CD4-positive, alpha-beta T cell treated with Interleukin-12 subunit alpha and Interleukin-12 subunit beta, for 1 hour (primary cell): ENCODE measurements around the gene SYVN1.

Source experiments
- DNase-seq: peaks from one replicate; pipeline ENCODE4 v3.0.0-alpha.2; 2020

The SYVN1 gene

DNA sequence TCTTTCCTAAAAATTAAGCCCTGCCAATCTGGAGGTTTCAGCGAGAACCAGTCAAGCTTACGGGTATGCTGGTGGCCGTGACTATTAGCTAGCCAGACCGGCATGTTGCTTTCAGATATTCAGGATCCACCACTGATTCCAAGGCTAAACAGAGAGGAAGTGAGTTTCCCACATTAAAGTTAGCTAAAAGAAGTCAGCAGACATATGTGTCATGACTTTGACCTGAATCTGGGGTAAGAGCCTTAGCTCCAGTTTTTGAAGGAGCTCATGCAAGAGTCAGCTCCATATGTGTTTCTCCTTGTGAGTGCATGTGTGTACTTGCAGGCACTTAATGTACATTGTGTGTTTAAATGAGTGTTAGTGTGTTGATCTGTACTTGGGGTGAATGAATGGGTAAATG, 48.9 kb downstream of the SYVN1 start:
- DNase-seq = no peak

DNA sequence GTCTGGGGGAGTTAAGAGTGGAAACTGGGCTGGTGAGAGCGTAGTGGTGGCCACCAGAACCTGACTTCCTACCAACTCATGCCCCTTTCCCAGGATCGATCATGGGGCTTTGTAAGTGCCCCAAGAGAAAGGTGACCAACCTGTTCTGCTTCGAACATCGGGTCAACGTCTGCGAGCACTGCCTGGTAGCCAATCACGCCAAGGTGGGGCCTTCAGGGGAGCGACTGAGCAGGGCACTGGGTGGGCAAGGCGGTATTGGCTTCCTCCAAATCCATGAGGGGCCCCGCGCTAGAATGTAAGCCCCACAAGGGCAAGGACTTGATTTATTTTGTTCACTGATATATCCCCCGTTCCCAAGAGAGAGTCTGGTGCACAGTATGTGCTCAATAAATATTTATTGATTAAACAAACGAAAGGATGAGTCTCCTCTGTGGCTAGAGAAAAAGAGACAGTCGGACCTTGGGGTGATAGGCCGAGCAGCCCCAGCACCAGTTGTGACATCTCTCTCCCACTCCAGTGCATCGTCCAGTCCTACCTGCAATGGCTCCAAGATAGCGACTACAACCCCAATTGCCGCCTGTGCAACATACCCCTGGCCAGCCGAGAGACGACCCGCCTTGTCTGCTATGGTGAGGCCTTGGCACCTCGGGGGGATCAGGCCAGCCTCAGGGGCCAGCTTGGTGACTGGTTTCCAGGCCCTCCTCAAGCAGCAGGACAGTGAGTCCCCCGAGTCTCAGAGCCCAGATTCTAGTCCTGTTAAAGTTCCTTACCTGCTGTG, 49.5 kb downstream of the SYVN1 start:
- no peak for DNase-seq

DNA sequence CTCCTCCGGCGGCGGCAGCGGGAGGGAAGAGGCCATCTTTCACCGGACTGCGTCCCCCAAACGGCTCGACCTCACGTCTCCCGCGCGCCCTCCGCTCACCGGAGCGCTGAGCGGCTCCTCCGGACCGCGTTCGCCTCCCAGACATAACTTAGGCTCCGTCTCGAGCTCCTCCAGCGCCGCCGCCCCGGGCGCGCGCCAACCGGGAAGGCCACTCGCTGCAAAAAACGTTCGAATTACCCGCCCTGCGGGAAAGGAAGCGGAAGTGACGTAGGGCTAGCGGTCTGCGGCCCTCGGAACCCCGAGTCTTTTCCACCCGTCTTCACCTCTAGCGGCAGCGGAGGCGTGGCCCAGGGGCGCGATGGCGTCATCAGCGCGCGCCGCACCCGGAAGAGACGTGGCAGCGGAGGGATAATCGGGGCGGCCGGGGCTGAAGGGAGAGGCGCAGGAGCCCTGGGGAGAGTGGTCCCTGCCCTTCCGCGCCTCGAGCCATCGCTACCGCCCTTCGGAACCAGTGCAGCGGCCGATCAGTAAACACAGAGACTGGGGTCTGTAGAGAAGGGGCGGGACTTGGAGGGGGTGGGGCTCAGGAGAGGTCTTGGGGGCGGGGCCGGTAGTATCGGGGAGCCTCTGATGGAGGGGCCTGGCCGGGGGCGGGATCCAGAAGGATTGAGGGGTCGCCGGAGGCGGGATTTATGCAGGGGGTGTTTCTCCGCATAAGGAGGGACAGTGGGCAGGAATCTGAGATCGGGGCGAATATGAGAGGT, 50.3 kb downstream of the SYVN1 start, which contains the start of the genes CDCA5 and ZFPL1:
TSS of gene CDCA5 (minus strand) at position 207 of the 764 bp plus-strand sequence. CDS start at position 145, 62 bp downstream.
TSS of gene ZFPL1 (plus strand) at position 389 of the 764 bp plus-strand sequence. CDS start 477 bp downstream, outside the sequence.
- DNase-seq = peak; percentile 97

DNA sequence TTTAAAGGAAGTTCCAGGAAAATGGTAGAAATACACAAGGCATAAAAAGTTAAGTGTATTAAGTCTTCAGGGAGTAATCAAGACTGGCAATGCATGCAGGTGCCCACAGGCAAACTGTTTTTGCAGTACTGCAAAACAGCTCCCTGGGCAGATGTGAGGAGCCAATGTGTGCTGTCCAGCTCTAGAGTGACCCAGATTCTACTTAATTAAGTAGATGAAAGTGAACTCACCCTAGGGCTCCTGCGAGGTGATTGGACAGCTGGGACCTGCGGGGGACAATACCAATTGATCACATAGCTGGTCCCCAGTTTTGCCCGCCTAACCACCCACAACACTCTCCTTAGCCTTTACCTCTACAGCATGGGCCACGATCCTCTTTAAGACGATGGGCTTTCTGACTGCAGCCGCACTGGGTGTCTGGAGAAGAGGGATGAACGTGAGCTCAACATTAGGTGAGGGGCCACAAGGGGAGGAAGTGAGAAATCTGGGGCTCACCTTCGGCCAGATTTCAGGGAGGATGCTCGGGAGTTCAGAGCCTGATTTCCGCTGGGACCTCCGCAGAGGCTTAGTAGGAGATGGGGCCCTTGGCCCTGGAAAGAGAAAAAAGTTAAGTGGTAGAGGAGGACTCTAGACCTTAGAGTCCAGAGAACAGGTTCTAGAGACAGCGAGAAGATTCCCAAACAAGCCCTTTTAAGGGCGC, 51.0 kb downstream of the SYVN1 start:
- DNase-seq = no peak

DNA sequence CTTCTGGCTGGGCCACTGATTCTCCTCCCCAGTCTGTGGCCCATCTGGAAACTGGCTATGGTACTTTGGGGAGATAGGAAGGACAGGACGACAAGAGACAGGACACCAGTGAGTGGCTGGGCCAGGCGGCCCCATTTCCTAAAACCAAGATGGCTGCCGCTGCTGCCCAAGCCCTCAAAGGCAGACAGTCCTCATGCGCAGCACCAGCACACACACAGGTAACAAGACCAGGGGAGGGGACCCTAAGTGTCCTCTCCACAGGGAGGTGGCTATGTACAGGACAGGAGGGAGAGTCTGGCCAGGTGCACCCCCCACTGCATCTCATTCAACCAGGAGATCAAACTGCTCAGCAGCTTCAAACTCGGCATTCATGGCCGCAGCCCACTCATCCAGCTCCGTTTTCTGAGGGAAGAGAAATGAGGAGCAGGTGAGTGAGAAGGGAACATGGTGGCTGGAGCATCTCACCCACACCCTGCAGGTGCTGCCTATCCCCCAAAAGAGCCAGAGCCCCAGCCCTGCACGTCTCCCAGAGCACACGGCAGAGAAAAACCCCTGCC, 55.5 kb downstream of the SYVN1 start:
- DNase-seq = no peak

DNA sequence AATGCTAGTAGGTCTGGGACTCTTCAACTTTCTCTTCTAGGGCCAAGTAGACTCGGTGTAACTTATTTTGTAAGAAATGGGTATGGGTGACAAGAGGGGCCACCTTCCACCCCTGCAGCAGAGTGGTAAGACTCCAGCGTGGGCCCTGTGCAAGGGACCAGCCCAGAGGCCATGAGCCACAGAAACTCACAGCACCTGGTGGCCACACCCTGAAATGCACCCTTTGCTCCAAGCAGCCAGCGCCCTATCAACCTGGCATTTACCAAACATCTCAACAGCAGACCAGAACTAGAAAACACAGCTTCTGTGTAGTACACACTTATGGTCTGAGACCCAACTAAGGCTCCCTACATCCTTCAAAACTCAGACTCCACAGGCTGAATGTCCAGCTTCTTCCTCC, 56.2 kb downstream of the SYVN1 start:
- DNase-seq = peak; percentile 82

DNA sequence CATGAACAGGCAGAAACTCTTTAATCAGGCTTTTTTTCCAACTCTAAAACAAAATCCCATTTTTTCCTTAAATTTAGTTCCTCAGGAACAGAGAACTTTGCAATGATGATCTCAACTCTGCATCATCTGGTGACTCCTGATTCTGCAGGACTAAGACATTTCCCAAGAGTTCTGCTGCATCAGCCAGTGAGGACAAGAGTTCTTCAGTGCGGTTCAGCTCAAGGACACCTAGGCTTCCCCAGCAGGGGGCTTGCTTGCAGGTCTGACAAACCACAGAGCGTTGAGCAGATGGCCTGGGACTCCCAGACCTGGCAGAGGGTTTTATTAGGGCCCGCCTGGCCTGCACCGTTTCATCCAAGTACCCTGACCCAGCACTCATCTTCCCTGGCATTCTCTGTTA, 56.9 kb downstream of the SYVN1 start:
- DNase-seq = no peak
